HCT116 (cell line): Measurements from ENCODE around the gene ABCC2. TPM values are rescaled to one million over a fixed set of nuclear protein-coding genes. Genes with fewer than 3 reads are reported as not detected.

Source experiments
- ATAC-seq: fragments of 200-7000 bp; cut with Tn5 transposase; 2 replicates; pipeline ENCODE4 v1.9.1; 2020; ENCODE audit warnings: mild to moderate bottlenecking, moderate library complexity
- BruUV-seq: library from RNA; stranded (reverse); fragments of 400-500 nt; replicated peaks from 2 replicates; lab custom pipeline; 2021; lab: Mats Ljungman, UMichigan
- CTCF ChIA-PET: fragments of 300-600 bp; sonication (Branson Sonifier 250); formaldehyde crosslinking; loops from one replicate; lab custom pipeline; 2021; ENCODE audit warnings: antibody characterized with exemption; lab: Charles Lee
- POLR2A ChIA-PET: fragments of 300-600, 350-600 bp; sonication (Branson Sonifier 250); formaldehyde crosslinking; loops from one replicate; lab custom pipeline; 2021; ENCODE audit warnings: antibody characterized with exemption; lab: Charles Lee
- RAD21 ChIA-PET, 2 experiments: fragments of 300-600 bp; sonication (Branson Sonifier 250); formaldehyde crosslinking; loops; one replicate each; lab custom pipeline; 2023; ENCODE audit warnings: low total read pairs in 2 of 2; ENCODE audit not compliant: uncharacterized antibody in 2 of 2, unreplicated experiment in 2 of 2, low non-redundant PET in 1 of 2; lab: Charles Lee
- DNase-seq: peaks from one replicate; pipeline ENCODE4 v3.0.0-alpha.2; 2010; ENCODE audit warnings: low read depth, low spot score
- H2AFZ ChIP-seq: fragments of 200-600 bp; shearing (Covaris generic), sonication (generic); 2 replicates; pipeline ENCODE4 v1.6.1; 2017; ENCODE audit warnings: low read depth, mixed run types, mixed read lengths, antibody characterized with exemption, low read length; ENCODE audit not compliant: poor library complexity, severe bottlenecking
- H3K27ac ChIP-seq: 2 replicates; pipeline ENCODE4 v1.5.1; 2012; ENCODE audit warnings: low read depth, low read length
- H3K27me3 ChIP-seq: fragments of 200-600 bp; sonication (generic); 2 replicates; pipeline ENCODE4 v1.6.1; 2016; ENCODE audit warnings: mixed run types, low read length, mixed read lengths; ENCODE audit not compliant: insufficient read depth
- H3K36me3 ChIP-seq, 2 experiments: fragments of 200-500 bp in 1 of 2; fragments of 200-600 bp in 1 of 2; sonication (Bioruptor generic) in 1 of 2; sonication (generic) in 1 of 2; 2 replicates each; pipeline versions ENCODE4 v1.5.1 to v1.6.1; 2014 to 2016; ENCODE audit warnings: low read length in 2 of 2, inconsistent platforms in 1 of 2, mixed read lengths in 1 of 2, mixed run types in 1 of 2; ENCODE audit not compliant: insufficient read depth in 2 of 2, control insufficient read depth in 1 of 2
- H3K4me1 ChIP-seq, 2 experiments: fragments of 200-600 bp in 1 of 2; sonication (generic) in 1 of 2; 2 replicates each; pipeline versions ENCODE4 v1.5.1 to v1.6.1; 2012 to 2017; ENCODE audit warnings: low read length in 2 of 2, inconsistent platforms in 1 of 2, mild to moderate bottlenecking in 1 of 2, mixed read lengths in 1 of 2, mixed run types in 1 of 2, moderate library complexity in 1 of 2; ENCODE audit not compliant: insufficient read depth in 2 of 2, control insufficient read depth in 1 of 2
- H3K4me2 ChIP-seq: fragments of 200-600 bp; sonication (generic); 2 replicates; pipeline ENCODE4 v1.6.1; 2017; ENCODE audit warnings: mixed run types, low read length, mixed read lengths
- H3K4me3 ChIP-seq, 2 experiments: fragments of 200-600 bp in 1 of 2; sonication (generic) in 1 of 2; replicated peaks in 1 of 2; 2 replicates each; pipeline ENCODE4 v1.5.1; 2011 to 2016; ENCODE audit warnings: low read length in 2 of 2, control low read depth in 1 of 2, low read depth in 1 of 2, mild to moderate bottlenecking in 1 of 2, mixed read lengths in 1 of 2, mixed run types in 1 of 2
- H3K79me2 ChIP-seq: fragments of 200-600 bp; sonication (generic); 2 replicates; pipeline ENCODE4 v1.6.1; 2017; ENCODE audit warnings: mild to moderate bottlenecking, mixed run types, low read length, moderate library complexity, mixed read lengths; ENCODE audit not compliant: insufficient read depth
- H3K9ac ChIP-seq: fragments of 200-600 bp; sonication (generic); 2 replicates; pipeline ENCODE4 v1.6.1; 2016; ENCODE audit warnings: low read length, mixed read lengths
- H3K9me2 ChIP-seq: fragments of 200-600 bp; sonication (generic), shearing (Covaris generic); 2 replicates; pipeline ENCODE4 v1.6.1; 2017; ENCODE audit warnings: mixed run types, mild to moderate bottlenecking, moderate library complexity; ENCODE audit not compliant: insufficient read depth
- H3K9me3 ChIP-seq, 2 experiments: fragments of 200-500 bp in 1 of 2; fragments of 200-600 bp in 1 of 2; sonication (Bioruptor generic) in 1 of 2; sonication (generic) in 1 of 2; 2 replicates each; pipeline ENCODE4 v1.6.1; 2014 to 2017; ENCODE audit warnings: low read length in 2 of 2, mixed read lengths in 2 of 2, inconsistent platforms in 1 of 2, low read depth in 1 of 2, mild to moderate bottlenecking in 1 of 2, mixed run types in 1 of 2, moderate library complexity in 1 of 2; ENCODE audit not compliant: control insufficient read depth in 1 of 2, insufficient read depth in 1 of 2
- H4K20me1 ChIP-seq: fragments of 200-600 bp; sonication (generic), shearing (Covaris generic); 2 replicates; pipeline ENCODE4 v1.6.1; 2017; ENCODE audit warnings: mixed run types, mild to moderate bottlenecking, moderate library complexity; ENCODE audit not compliant: insufficient read depth
- CBX3 ChIP-seq: IDR thresholded peaks from 2 replicates; pipeline ENCODE4 v1.6.1; 2012; ENCODE audit warnings: low read depth
- CEBPB ChIP-seq: IDR thresholded peaks from 2 replicates; pipeline ENCODE4 v1.6.1; 2012; ENCODE audit warnings: low read depth
- EZH2 ChIP-seq: fragments of 200-600 bp; sonication (generic); IDR thresholded peaks from 2 replicates; pipeline ENCODE4 v1.6.1; 2017; ENCODE audit warnings: antibody characterized with exemption, mixed run types
- JUND ChIP-seq: IDR thresholded peaks from 2 replicates; pipeline ENCODE4 v1.6.1; 2012
- POLR2AphosphoS5 ChIP-seq: IDR thresholded peaks from 2 replicates; pipeline ENCODE4 v1.6.1; 2011; ENCODE audit warnings: mild to moderate bottlenecking, low read depth, low read length, moderate library complexity
- SIN3A ChIP-seq: IDR thresholded peaks from 2 replicates; pipeline ENCODE4 v1.6.1; 2012; ENCODE audit warnings: low read depth
- SRF ChIP-seq: IDR thresholded peaks from 2 replicates; pipeline ENCODE4 v1.6.1; 2012; ENCODE audit warnings: low read depth
- YY1 ChIP-seq: IDR thresholded peaks from 2 replicates; pipeline ENCODE4 v1.6.1; 2011; ENCODE audit warnings: low read length, low read depth, moderate library complexity, mild to moderate bottlenecking; ENCODE audit not compliant: insufficient replicate concordance; ENCODE audit errors: extremely low read depth
- ZFX ChIP-seq: fragments of 450-650 bp; IDR thresholded peaks from 2 replicates; pipeline ENCODE4 v1.6.1; 2017
- intact Hi-C: fragments of 100-400 bp; cut with micrococcal nuclease; formaldehyde crosslinking; loops from 2 replicates; pipeline ENCODE4 v1.10.0; 2022
- total RNA-seq: library from RNA; stranded (reverse); gene quantifications from one replicate; pipeline ENCODE4 v1.2.1, GENCODE V29; 2021; ENCODE audit not compliant: unreplicated experiment
- TF ChIP-seq, protein P1 (sequence below): IDR thresholded peaks from 2 replicates; pipeline ENCODE4 v1.6.1; 2012
- TF ChIP-seq, protein P2 (sequence below): IDR thresholded peaks from 2 replicates; pipeline ENCODE4 v1.6.1; 2012
- TF ChIP-seq, protein P3 (sequence below): IDR thresholded peaks from 2 replicates; pipeline ENCODE4 v1.6.1; 2011; ENCODE audit warnings: mild to moderate bottlenecking, low read length, moderate library complexity; ENCODE audit not compliant: insufficient replicate concordance; ENCODE audit errors: extremely low read depth
- TF ChIP-seq, protein P4 (sequence below), 3 experiments: fragments of 200-600 bp in 1 of 3; sonication (generic) in 1 of 3; IDR thresholded peaks in 2 of 3; conservative IDR thresholded peaks in 1 of 3; 2 replicates each; pipeline ENCODE4 v1.5.1; 2012 to 2017; ENCODE audit warnings: low read depth in 2 of 3, low read length in 2 of 3, antibody characterized with exemption in 1 of 3, borderline replicate concordance in 1 of 3, control low read depth in 1 of 3, mild to moderate bottlenecking in 1 of 3, mixed read lengths in 1 of 3, mixed run types in 1 of 3, moderate library complexity in 1 of 3; ENCODE audit not compliant: insufficient read depth in 1 of 3

ABCC2 gene
- total RNA-seq, 1 experiment from 2014 or later, result 88.2 TPM

DNA sequence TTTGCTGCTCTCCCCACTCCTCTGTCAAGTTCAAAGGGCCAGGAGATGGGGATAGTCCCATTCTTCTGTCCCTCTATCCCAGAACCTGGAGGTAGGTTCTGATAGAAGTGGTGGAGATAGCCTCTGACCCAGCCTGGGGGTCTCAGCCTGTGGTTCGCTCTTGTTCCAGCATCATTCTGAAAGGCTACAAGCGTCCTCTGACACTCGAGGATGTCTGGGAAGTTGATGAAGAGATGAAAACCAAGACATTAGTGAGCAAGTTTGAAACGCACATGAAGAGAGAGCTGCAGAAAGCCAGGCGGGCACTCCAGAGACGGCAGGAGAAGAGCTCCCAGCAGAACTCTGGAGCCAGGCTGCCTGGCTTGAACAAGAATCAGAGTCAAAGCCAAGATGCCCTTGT lies 14.5 kb downstream of the ABCC2 start:
- no peak for ATAC-seq
- ChIA-PET RAD21 (no interaction called here), CTCF (no interaction called here), POLR2A (no interaction called here)
- DNase-seq, result no peak
- Histone ChIP-seq H3K4me2 (no peak overlapping the region), H3K9me2 (no peaks in the 10 kb centered on the region), H3K4me3 (no peak overlapping the region), H3K4me1 (no peaks in the 10 kb centered on the region), H4K20me1 (no peaks in the 10 kb centered on the region), H3K36me3 (peaks cover 32 to 83% of the 10 kb centered on the region in 2 experiments; a peak in 3 of 4 replicates), H3K27me3 (no peaks in the 10 kb centered on the region), H3K9me3 (no peaks in the 10 kb centered on the region), H2AFZ (no peak overlapping the region), H3K9ac (no peak overlapping the region), H3K27ac (no peak overlapping the region), H3K79me2 (no peaks in the 10 kb centered on the region)
- no peak; the same call in 1 of the 2 replicates for TF ChIP-seq ZFX
- no peak for TF ChIP-seq JUND
- TF ChIP-seq, protein P1, sequence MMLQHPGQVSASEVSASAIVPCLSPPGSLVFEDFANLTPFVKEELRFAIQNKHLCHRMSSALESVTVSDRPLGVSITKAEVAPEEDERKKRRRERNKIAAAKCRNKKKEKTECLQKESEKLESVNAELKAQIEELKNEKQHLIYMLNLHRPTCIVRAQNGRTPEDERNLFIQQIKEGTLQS, result no peak
- no peak for TF ChIP-seq POLR2AphosphoS5
- TF ChIP-seq, protein P2, sequence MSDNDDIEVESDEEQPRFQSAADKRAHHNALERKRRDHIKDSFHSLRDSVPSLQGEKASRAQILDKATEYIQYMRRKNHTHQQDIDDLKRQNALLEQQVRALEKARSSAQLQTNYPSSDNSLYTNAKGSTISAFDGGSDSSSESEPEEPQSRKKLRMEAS, result no peak
- TF ChIP-seq SRF, result no peak
- TF ChIP-seq CBX3, result no peak
- no peak for TF ChIP-seq CEBPB
- no peak for TF ChIP-seq SIN3A
- TF ChIP-seq, protein P3, sequence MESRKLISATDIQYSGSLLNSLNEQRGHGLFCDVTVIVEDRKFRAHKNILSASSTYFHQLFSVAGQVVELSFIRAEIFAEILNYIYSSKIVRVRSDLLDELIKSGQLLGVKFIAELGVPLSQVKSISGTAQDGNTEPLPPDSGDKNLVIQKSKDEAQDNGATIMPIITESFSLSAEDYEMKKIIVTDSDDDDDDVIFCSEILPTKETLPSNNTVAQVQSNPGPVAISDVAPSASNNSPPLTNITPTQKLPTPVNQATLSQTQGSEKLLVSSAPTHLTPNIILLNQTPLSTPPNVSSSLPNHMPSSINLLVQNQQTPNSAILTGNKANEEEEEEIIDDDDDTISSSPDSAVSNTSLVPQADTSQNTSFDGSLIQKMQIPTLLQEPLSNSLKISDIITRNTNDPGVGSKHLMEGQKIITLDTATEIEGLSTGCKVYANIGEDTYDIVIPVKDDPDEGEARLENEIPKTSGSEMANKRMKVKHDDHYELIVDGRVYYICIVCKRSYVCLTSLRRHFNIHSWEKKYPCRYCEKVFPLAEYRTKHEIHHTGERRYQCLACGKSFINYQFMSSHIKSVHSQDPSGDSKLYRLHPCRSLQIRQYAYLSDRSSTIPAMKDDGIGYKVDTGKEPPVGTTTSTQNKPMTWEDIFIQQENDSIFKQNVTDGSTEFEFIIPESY, result no peak
- TF ChIP-seq, protein P4, sequence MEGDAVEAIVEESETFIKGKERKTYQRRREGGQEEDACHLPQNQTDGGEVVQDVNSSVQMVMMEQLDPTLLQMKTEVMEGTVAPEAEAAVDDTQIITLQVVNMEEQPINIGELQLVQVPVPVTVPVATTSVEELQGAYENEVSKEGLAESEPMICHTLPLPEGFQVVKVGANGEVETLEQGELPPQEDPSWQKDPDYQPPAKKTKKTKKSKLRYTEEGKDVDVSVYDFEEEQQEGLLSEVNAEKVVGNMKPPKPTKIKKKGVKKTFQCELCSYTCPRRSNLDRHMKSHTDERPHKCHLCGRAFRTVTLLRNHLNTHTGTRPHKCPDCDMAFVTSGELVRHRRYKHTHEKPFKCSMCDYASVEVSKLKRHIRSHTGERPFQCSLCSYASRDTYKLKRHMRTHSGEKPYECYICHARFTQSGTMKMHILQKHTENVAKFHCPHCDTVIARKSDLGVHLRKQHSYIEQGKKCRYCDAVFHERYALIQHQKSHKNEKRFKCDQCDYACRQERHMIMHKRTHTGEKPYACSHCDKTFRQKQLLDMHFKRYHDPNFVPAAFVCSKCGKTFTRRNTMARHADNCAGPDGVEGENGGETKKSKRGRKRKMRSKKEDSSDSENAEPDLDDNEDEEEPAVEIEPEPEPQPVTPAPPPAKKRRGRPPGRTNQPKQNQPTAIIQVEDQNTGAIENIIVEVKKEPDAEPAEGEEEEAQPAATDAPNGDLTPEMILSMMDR (IDR thresholded peaks at IDR 0.05 in 2 of 3, conservative IDR thresholded peaks at IDR 0.05 in 1 of 3; ENCODE audit: borderline replicate concordance in 1 of 3, insufficient read depth in 1 of 3, low read depth in 2 of 3, low read length in 2 of 3), result no peak
- TF ChIP-seq EZH2, result no peak
- no peak for TF ChIP-seq YY1
- BruUV-seq, result no TSS peak
- intact Hi-C loops, result no loop called here
